Activated naive CD8-positive, alpha-beta T cell treated with anti-CD3 and anti-CD28 coated beads, Interleukin-2, amount 50 U/mL, for 16 hours (primary cell): ENCODE results near the gene EPX.
"Not testable (repeated sequence)": the region's sequence is repeated elsewhere in the genome, so short reads cannot be mapped to it uniquely, and the experiment has no call there.

Source experiments
- DNase-seq: peaks from one replicate; pipeline ENCODE4 v3.0.0-alpha.2; 2020; ENCODE audit warnings: low read depth, low spot score

EPX gene

GRCh38 chr17:58192612-58193011, at the start of gene EPX:
EPX (plus strand) TSS chr17:58192726; CDS start chr17:58192847, 121 bp downstream.
- DNase-seq: no peak

- DNase-seq: not testable (repeated sequence)
These were observed 49.2 kb upstream of the EPX start for GRCh38 chr17:58143335-58143734.

- DNase-seq: no peak
These were observed 47.7 kb upstream of the EPX start for GRCh38 chr17:58144801-58145200.

GRCh38 chr17:58147930-58148434, 44.5 kb upstream of the EPX start, which contains the start of gene OR4D1:
OR4D1 (plus strand) TSS chr17:58148384; CDS start chr17:58155154, 6,770 bp downstream.
- DNase-seq: no peak

DNA sequence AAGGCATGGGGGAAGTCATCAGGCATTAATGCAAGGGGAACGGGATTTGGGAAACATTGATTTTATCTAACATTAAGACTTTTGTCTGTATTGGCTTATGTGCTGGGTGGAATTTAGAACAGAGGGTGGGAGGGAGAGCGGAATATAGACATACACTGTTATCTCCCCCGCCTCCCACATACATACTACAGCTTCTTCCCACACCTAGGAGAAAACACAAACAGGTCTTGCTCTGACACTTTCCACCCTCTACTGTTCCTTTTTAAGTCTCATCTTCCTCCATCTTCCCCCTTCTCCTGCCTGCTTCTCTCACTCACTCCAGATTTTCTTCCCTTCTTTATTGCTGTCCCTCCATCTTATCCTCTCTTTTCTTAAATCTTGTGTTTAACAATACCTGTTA, 43.9 kb upstream of the EPX start:
- no peak for DNase-seq

DNA sequence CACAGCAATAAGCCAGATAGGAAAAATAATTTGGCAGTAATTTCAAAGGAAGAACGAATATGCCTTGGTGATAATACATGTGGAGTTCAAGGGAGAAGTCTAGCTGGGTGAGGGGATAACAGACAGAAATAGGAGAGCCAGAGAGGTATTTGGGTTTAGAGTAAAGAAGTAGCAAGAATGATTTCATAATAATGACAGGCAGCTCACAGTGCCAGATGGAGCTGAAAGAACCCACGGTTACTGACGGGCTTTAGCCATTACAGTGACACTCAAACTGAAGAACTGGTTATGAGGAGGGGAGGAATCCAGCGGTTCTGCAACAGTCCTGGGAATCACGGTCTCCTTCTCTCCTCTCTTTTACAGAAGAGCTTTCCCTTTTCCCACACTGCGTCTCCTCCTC, 42.1 kb upstream of the EPX start:
- DNase-seq: no peak

- DNase-seq: no peak
These were observed 39.5 kb upstream of the EPX start for GRCh38 chr17:58153046-58153445.

DNA sequence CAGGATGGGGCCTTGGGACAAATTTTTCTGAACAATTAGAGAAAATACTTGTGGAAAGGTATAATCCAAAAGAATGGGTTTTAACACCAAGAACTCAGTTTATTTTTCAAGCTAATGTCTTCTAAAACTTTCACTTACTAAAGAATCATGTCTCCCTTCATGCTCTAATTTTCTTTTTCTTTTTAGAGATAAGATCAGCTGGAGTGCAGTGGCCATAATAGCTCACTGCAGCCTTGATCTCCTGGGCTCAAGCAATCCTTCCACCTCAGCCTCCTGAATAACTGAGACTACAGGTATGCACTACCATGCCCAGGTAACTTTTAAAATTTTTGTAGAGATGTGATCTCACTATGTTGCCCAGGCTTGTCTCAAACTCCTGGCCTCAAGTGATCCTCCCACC, 38.9 kb upstream of the EPX start:
- no peak for DNase-seq

GRCh38 chr17:58156839-58157803, 35.4 kb upstream of the EPX start:
- DNase-seq: peak; percentile 12

DNA sequence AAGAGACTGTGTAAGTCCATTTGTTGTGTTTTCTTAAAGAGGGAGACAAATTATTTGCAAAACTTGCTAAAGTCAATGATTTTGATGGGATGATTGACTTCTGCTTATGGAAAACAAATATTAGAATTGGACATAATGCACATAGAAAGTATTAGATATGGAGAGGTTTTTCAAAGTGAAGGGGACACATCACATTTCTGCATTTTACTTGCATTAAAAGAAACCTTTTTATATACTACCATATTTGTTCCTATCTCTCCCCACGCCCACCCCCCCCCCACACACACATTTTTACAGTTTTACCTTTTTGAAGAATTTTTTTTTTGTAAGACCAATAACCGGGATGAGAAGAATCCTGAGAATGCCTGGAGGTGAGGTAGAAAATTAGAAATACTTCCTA, 34.3 kb upstream of the EPX start:
- no peak for DNase-seq

GRCh38 chr17:58161566-58161965, 31.0 kb upstream of the EPX start:
- no peak for DNase-seq

DNA sequence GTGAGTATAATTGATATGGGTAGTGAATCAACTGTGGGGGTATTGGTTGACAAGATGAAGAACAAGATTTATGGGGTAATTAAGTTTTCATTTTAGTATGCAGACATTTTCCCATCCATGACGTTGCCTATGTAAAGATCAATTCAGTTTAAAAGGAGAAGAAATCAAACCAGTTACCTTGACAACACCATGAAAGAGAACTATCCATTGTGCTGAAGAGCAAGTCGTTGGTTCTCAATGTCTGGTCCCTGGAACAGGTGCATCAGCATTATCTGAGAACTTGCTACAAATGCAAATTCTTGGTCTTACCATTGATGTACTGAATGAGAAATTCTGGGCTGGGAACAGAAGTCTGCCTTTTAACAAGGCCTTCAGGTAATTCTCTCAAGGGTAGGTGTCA, 26.5 kb upstream of the EPX start:
- DNase-seq: no peak

DNA sequence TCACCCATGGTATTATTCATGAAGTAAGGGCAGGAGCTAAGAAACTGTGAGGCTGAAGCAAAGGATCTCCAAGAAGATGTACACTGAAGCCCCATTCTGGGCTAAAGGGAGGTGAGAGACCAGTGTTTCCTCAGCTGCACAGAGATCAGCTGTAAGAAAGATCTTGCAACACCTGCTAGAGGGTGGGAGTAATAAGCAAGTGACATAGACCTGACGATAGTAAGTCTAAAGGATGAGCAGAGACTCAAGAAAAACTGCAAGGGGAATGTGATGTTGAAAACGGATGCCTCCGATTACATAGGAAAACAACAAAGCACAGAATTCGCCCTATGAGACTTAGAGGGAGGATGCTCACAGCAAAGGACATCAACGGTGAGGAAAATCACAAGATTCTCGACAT, 25.8 kb upstream of the EPX start, which contains the start of gene OR4D2:
Gene OR4D2 (plus strand): TSS at position 301 of the 400 bp plus-strand sequence. CDS start 2,674 bp downstream, outside the sequence.
- no peak for DNase-seq

- DNase-seq: no peak
These were observed 21.9 kb upstream of the EPX start for GRCh38 chr17:58170622-58171021.

DNA sequence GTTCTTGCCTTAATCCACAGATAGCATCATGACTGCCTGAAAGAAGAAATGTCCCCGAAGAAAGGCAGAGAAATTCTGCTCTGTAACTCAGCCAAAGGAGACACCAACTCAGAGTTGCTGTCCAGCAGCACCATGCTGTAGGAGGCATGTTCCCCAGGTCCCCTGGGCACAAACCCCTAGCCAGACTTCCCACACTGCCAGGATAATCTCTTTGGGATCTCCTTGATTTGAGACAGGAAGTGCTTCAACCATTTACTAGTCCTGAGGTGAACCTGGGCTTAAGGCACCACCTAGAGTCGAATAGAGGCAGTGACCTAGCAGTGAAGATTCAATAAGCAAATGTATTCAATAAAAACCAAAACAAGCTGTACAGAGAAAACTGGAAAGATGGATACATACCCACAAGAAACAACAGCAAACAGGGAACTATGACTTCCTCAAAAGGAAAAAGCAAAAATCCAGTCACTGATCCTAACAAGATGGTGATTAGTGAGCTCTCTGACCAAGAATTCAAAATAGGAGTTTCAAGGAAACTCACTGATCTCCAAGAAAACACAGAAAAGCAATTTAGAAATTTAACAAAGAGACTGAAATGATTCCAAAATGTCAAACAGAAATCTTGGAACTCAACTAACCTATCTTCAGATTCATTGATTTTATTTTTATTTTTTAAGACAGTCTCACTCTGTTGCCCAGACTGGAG, 20.0 kb upstream of the EPX start:
- no peak for DNase-seq

DNA sequence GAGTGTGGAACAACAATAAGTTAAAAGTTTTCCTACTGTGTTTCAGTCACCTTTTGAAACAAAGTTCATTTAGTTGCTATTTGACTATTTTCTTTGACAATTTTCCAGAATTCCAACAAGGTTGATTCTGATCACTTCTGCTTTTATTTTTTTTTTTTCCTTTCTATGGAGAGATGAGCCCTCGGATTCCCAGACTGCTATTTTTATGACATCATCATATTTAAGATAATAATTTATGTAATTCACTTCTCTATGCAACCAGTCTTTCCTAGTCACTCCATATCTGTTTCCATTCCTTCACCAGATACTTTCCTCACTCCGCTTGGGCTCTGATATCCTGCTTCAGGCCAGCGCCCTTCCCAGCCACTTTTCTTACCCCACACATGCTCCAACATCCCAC, 17.7 kb upstream of the EPX start:
- no peak for DNase-seq

DNA sequence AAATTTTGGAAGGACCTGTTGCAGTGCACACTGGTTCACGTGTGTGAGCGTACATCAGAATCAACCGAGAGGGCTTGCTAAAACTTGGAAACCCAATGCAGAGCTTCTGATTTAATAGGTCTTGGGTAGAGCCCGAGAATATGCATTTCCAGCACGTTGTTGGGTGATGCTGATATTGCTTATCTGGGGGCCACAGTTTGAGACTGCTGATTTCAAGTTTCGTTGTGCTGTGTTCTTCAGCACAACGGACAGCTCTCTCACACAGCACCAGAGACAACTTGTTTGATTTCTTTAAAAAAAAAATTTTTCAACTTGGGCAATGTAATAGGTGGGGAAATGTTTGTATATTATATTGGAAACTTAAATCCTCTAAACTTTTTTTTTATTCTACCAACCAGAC, 16.3 kb upstream of the EPX start:
- DNase-seq: no peak

GRCh38 chr17:58181796-58182195, 10.7 kb upstream of the EPX start:
- no peak for DNase-seq

DNA sequence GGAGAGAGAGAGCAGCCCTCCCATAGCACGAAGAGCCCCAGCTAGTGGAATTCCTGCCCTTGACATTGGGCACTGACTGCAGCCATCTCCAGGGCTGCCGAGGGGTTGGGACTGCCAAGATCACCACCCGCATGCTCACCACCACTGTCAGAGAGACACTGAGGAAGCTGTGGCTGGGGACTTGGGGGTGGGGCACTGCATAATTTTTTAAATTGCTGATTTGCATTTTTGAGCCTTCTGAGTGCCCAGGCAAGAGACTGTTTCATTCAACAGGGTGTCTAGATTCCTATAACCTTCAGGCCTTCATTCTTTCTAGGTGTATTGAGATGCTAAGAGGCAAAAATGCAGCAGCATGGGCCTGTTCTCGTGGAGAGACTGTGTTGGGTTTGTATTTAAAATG, 9.0 kb upstream of the EPX start:
- DNase-seq: no peak

DNA sequence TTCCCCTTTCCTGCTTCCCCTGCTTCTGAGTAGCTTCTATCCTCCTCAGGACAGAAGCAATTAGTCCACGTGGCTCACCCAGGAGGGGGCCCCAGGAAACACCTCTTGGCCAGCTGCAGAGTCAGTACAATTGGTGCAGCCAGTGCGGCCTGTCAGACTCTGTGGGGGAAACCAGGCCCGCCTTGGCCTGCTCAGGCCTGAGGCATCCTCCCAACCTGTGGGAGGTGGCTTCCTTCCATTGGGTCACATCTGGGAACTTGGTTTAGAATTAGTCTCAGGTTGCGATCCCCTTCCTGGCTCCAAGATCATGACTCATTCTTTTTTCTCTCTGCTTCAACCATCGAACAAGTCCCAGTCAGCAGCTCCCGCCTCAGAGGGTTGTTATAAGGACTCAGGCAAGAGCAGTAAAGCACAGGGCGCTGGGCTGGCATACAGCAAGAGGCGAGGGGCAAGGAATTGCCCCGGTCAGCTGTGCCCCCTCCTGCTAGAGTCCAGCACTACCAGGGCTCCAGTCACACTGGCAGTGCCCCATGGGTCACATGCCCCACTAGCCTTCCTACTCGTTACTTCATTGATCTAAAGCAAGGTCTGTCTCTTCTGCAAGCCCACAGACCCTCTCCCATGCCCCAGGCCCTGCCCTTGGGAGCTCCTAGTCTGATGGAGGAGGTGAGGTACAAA, 8.1 kb upstream of the EPX start:
- no peak for DNase-seq

GRCh38 chr17:58184986-58185761, 7.4 kb upstream of the EPX start:
- DNase-seq: no peak
